GM12892 (cell line): ENCODE data around the gene TXNL1.

Source experiments
- POLR2A ChIP-seq: IDR thresholded peaks from 2 replicates; pipeline ENCODE4 v1.6.1; 2011; ENCODE audit warnings: low read depth, low read length, control low read depth
- POLR2AphosphoS5 ChIP-seq: IDR thresholded peaks from 2 replicates; pipeline ENCODE4 v1.6.1; 2011; ENCODE audit warnings: low read depth, low read length, control low read depth
- TAF1 ChIP-seq: IDR thresholded peaks from 2 replicates; pipeline ENCODE4 v1.6.1; 2011; ENCODE audit warnings: low read depth, mild to moderate bottlenecking, control low read depth, low read length, borderline replicate concordance

DNA sequence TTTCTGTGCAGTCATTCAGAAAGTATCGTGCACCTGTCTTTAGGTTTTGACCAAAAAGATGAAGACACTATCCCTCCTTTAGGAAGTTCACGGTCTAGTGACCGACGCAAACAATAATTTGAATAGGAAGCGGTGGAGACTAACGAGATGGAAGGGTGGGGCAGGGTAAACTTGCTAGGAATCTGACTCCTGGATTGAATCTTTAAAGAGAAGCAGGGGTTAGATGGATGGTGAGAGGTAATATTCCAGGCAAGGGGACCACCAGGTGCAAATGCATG lies 651 bp upstream of the TXNL1 start:
- TF ChIP-seq POLR2AphosphoS5 (no peak), POLR2A (no peak), TAF1 (no peak)
